GM21367 (cell line): Measurements from ENCODE around the gene JUN.

Source experiments
- ATAC-seq: cut with Tn5 transposase; IDR thresholded peaks from one replicate; pipeline ENCODE4 v1.9.1; 2021; ENCODE audit not compliant: unreplicated experiment

JUN gene

DNA sequence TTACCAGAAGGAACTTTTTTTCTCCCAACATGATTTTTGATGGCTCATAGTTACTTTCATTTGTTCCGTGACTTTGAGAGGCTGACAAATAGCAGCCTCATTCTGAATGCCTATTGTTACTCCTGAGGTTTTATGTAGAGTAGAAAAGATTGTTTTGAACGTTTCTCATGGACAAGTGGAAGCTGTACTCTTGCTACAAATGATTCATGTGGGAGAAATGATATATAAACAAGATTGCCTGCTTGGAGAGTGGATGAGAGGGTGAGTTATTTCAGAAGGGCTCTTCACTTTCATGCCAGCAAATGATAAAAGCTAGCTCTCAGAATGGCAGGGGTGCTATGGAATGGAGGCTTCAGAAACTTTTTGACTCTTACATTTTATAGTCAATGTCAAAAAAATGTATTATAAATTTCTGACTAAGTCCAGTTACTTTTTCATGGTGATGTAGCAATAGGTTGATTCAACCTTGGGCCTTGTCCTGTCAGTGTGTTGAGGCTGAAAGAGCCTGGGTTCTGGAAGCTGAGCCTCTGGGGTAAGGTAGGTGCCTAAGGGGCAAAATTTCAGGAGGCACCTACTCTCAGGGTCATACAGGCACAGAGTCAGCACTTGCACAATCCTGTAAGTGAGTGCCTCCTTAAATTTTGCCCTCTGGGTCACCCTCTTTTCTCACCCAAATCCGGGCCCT lies 19.4 kb downstream of the JUN start:
- ATAC-seq, result no peak

- ATAC-seq, result no peak
Observed at GRCh38 chr1:58763214-58763613, 20.6 kb downstream of the JUN start.

- no peak for ATAC-seq
Observed at GRCh38 chr1:58762806-58763205, 21.0 kb downstream of the JUN start.

DNA sequence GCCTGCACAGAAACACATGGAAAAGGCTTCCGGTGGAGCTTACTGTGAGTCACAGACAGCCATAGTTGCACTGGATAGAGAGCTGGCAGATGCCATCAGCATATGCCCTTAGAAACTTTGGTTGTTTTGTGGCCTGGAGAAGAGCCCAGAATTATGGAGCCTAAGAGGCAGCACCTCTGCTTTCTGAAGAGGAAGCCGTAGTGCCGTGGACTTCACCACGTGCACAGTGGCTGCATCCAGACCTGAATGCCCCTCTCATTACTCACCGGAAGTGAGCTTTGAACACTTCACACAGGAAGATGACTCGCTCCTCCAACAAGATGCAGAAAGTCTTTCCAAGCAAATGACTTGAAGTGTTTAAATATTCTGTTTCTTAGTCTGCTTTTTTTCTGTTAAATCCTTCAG lies 28.4 kb downstream of the JUN start:
- ATAC-seq, result peak; percentile 74

DNA sequence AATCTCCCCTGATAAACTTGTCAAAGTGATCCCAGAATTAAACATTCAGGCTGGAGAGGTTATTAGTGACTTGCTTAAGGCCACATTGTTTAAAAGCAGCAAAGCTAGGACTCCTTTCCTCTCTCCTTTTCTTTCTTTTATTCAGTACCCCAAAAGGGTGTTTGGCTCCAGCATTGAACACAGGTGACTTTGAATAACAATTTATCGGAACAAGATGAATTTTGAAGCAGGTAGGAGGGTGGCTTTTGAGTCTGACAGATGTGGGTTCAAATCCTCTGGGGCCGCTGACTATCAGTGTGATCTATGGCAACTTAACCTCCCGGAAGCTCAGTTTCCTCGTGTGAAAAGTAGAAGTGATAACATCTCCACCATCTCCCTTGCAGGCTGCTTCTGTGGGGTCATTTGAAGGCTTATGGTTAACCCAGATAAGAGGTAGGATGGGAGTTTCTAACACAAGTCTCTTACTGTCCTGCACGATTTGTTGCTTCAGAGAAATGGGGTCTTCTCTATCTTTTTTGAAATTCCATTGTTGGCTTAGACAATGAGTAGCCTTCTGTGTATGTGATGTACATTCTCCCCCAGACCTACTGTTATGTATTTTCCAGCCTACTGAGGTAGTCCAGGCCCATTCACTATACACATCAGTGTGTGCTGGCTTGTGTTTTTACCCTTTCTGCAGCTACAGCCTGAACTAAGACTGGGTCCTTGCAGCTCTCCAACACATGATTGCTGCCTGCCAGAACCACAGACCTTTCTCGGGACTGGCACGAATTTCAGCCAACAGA lies 29.0 kb downstream of the JUN start:
- no peak for ATAC-seq

DNA sequence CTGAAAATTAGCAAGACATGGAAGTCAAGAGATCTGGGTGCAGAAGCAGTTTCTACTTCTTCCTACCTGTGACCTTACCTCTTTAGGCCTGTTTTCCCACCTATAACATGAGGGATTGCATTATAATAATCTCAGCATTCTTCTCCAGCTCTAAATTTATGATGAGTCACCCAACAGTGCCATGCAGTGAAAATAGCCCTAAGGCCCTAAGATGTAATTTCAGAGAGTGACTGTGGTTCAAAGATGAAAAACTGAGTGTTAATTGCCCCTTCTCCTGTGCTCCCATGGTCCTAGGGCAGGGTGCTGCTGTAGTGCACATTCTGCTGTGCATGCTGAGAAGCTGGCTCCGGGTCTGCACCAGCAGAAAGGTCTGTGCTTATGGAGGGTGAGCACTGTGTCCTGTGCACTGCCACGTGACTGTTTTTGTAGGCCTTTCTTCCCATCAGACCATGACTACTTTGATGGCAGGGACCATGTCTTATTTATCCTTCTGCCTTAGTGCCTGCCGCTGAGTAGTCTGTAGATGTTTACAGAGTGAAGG lies 29.7 kb downstream of the JUN start:
- no peak for ATAC-seq

DNA sequence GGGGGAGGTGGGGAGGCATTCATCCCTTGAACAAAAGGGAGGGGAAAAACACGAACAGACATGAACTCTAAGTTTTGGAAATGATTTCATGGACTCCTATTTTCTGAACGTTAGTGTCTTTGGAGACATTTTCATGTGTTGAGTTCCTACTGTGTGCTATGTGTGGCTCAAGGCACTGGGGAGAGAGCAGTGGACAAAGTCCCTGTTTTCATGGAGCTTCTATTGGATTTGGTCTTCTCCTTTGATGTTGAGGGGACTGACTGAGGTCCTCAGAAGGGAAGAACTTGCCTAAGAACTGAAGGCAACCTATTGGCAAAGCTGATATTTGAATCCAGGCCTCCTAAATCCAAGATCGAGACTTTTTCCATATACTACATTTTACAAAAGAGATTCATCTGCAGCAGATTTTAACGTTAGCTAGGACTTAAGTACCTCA lies 30.4 kb downstream of the JUN start:
- no peak for ATAC-seq

GRCh38 chr1:58749646-58750045 lies 34.2 kb downstream of the JUN start:
- ATAC-seq, result no peak

DNA sequence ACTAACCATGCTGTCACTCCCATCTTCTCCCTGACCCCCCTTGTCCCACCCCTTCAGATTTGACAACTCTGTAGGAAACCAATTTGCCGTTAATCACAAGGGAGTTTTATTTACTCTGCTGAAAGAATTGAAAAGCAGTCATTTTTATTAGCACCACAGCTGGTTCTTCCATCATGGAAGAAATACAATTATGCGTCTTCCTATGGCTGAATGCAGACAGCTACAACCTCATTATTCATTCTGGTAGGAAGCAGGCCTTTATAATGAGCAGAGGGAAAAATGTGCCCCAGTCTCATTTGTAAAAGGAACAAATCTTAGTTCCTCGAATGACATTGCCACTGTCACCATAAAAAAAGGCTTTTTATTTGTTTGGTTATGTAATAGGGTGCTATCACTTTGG lies 35.2 kb downstream of the JUN start:
- ATAC-seq, result no peak

DNA sequence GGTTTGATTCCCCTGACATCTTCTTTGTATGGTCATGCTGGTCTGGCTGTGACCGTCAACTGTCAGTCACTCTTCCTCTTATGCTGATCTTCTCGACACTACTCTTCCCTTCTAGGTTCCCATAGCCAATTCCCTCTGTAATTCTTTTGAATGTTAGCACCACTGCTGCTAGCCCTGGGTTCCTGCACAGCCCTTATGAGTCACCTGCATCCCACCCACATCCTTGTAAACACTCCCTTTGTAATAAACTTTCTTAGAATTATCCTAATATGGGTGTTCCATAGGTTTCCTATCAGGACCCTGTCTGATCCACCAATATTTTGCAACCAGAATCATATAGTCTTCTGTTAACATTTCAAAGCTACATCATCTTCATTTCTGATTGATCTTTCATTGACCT lies 37.1 kb downstream of the JUN start:
- ATAC-seq, result no peak

DNA sequence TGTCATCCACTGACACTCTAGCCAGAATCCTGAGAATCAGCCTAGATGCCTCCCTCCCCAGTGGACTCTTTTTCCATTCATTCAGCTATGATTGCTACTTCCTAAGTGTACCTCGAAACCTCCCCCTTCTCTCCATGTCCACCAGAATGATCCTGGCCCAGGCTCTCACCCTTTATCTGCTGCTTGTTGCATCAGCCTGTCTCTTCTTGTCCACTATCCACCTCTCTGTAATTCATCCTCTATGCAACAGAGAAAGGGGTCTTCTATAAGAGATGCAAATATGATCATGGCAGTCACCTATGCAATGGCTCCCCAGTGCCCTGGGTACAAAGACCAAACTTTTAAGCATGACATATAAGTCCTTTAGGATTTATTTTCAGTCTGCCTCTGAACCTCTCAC lies 37.7 kb downstream of the JUN start:
- ATAC-seq, result no peak

GRCh38 chr1:58745666-58746065 lies 38.2 kb downstream of the JUN start:
- ATAC-seq, result no peak

DNA sequence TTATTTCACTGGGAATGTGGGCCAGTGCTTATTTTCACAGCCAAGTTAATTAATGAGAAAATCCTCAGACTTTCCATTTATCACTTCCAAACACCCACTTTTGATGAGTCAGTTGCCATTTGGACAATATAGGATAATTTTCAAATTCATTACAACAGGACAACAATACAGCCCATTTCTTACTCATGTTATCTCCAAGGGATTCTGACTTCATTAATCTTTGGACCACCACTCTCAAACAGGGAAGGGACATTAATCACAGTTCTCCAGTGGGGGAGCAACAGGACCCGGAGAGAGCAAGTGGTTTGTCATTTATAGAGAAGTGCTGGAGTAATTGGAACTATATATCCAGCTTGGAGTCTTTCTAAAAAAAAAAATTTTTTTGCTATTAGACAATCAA lies 38.7 kb downstream of the JUN start:
- no peak for ATAC-seq

DNA sequence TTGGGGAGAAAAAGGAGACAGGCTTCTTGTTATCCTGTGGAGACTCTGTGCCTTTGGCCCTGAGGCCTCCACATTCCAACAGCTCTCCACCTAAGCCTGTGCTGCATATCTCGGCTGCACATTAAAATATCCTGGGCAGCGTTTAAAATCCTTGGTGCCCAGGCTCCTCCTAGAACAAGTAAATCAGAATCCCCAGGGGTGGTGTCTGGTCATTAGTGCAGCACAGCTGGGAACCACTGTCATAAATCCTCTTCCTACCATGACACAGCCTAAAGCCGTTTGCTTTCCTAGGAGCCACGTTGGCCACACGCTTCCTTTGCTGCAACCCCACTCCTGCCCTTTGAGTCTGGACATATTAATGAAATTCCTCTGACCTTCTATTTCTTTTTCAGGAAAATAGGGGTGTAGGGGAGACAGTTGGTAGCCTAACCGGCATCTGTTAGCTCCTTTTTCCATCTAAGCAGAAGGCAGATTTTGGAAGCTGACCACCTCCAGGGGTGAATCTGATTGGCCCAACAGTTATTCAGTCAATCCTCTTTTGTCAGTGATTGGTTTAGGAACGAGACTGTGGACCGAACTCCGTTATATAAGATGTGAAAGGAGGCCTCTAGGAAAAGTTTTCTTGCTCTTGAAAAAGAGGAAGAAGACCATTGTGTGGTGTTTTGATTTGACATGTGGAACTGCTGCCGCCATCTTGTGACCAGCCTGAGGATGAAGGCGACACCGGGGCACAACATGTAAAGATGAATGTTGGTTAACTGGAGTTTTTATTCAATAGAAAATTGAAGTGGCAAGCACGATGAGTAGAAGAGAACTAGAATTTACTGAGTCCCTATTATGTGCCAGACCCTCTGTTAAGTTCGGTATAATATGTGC lies 41.9 kb downstream of the JUN start:
- ATAC-seq, result no peak

DNA sequence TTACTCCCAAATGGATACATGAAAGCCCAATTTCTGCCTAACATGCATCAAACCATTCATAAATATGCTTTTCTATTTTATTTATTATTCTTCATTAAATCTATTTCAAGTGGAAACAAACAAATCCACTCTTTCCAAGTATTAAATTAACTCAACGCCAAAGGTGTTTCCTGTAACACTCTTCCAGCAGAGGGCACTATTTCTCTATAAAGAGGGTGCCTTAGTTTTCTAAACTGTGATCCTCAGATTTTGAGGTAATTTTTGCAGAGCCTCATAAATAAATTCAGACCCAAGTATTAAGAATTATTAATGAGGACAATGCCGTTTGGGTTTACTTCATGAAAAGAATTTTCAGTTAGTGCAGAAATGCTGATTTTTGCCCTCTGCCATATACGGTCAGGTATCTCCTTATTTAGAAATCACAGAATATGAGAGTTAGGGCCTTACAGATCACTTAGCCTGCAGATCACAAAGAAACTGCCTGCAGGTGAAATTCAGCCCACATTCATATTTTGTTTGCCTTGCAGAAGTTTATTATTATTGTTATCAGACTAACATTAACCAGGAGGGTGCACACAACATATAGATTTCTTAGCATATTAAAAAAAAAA lies 43.9 kb downstream of the JUN start:
- no peak for ATAC-seq

DNA sequence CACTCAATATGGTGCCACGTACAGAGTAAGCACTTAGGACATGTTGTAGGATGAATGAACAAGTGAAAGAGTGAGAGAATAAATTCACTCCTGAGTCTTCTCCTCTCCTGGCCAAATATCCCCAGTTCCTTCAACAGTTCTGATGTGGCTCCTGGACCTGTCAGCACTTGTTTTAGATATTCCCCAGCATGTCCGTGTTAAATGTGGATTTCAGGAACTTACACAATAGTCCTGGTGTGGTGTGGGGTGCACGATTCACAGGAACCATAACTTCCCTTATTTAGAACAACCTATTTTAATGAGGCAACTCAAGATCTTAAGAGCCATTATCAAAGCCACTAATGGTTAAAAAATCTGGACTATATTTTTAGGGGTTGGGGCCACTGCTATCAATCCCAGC lies 45.0 kb downstream of the JUN start:
- no peak for ATAC-seq

DNA sequence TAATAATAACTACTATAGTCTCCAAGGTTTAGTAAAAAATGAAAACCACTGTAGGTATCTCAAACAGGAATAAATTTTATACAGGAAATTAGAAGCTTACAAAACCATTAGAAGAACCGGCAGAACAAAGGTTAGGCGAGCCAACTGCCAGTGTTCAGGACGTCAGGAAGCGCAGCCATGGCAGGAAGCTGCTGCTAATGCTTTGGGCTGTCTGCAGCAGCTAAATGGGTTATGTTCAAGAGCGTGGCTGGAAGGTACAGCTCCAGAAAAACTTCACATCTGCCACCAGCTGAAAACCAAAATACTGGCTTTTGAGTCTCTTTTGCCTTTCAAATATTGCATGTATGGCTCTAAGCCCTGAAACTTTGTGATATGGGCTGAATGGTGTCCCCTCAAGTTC lies 48.3 kb downstream of the JUN start:
- ATAC-seq, result no peak

GRCh38 chr1:58734630-58735029 lies 49.2 kb downstream of the JUN start:
- no peak for ATAC-seq

- no peak for ATAC-seq
Observed at GRCh38 chr1:58732087-58732775, 51.6 kb downstream of the JUN start.
